WTC11 (cell line): ENCODE measurements around the gene MACROD2. TPM values are rescaled to one million over a fixed set of nuclear protein-coding genes. Genes with fewer than 3 reads are reported as not detected.

Source experiments
- ATAC-seq: fragments of 200-7000 bp; cut with Tn5 transposase; 2 replicates; pipeline ENCODE4 v1.10.0; 2021; ENCODE audit warnings: mild to moderate bottlenecking, moderate library complexity
- CTCF ChIA-PET: fragments of 300-600 bp; sonication (Branson Sonifier 250); formaldehyde crosslinking; loops from one replicate; lab custom pipeline; 2021; ENCODE audit warnings: antibody characterized with exemption; lab: Charles Lee
- POLR2A ChIA-PET: fragments of 350-600 bp; sonication (Branson Sonifier 250); formaldehyde crosslinking; loops from one replicate; lab custom pipeline; 2021; ENCODE audit warnings: antibody characterized with exemption; lab: Charles Lee
- DNase-seq: peaks from one replicate; pipeline ENCODE4 v3.0.0; 2021; ENCODE audit warnings: low spot score
- H3K27ac Mint-ChIP-seq: 2 replicates; pipeline ENCODE4 v1.8.0; 2021; ENCODE audit warnings: mixed read lengths
- H3K27me3 Mint-ChIP-seq: 2 replicates; pipeline ENCODE4 v1.8.0; 2021; ENCODE audit warnings: low read depth, mild to moderate bottlenecking, moderate library complexity, mixed read lengths
- H3K36me3 Mint-ChIP-seq: 2 replicates; pipeline ENCODE4 v1.8.0; 2021; ENCODE audit warnings: mixed read lengths
- H3K4me1 Mint-ChIP-seq: 2 replicates; pipeline ENCODE4 v1.8.0; 2022; ENCODE audit warnings: mixed read lengths
- H3K4me3 Mint-ChIP-seq: 2 replicates; pipeline ENCODE4 v1.8.0; 2021; ENCODE audit warnings: mild to moderate bottlenecking, moderate library complexity, mixed read lengths
- H3K9me3 Mint-ChIP-seq: 2 replicates; pipeline ENCODE4 v1.8.0; 2021; ENCODE audit warnings: mixed read lengths
- ARID4B ChIP-seq: sonication (generic); formaldehyde crosslinking; IDR thresholded peaks from 2 replicates; pipeline ENCODE4 v1.8.0; 2023; ENCODE audit warnings: missing genetic modification reagents, mild to moderate bottlenecking, borderline replicate concordance
- CREM ChIP-seq: sonication (generic); formaldehyde crosslinking; IDR thresholded peaks from 2 replicates; pipeline ENCODE4 v1.8.1; 2022; ENCODE audit warnings: mild to moderate bottlenecking, missing genetic modification reagents, moderate library complexity
- EMX1 ChIP-seq: fragments of 250-450 bp; sonication (Bioruptor Pico); IDR thresholded peaks from 2 replicates; pipeline ENCODE4 v1.8.0; 2021; ENCODE audit warnings: mild to moderate bottlenecking
- ERG ChIP-seq: fragments of 250-450 bp; sonication (Bioruptor Pico); IDR thresholded peaks from 2 replicates; pipeline ENCODE4 v1.8.0; 2021; ENCODE audit warnings: mild to moderate bottlenecking
- NFE2L1 ChIP-seq: sonication (generic); formaldehyde crosslinking; IDR thresholded peaks from 2 replicates; pipeline ENCODE4 v1.8.1; 2023; ENCODE audit warnings: missing genetic modification reagents
- RORB ChIP-seq: fragments of 250-450 bp; sonication (Bioruptor Pico); IDR thresholded peaks from 2 replicates; pipeline ENCODE4 v1.9.0; 2021; ENCODE audit warnings: mild to moderate bottlenecking
- SMAD3 ChIP-seq: sonication (generic); formaldehyde crosslinking; IDR thresholded peaks from 2 replicates; pipeline ENCODE4 v1.8.0; 2022; ENCODE audit warnings: missing genetic modification reagents, mild to moderate bottlenecking, borderline replicate concordance
- STAT6 ChIP-seq: sonication (generic); formaldehyde crosslinking; conservative IDR thresholded peaks from 2 replicates; pipeline ENCODE4 v1.8.1; 2023; ENCODE audit warnings: mild to moderate bottlenecking, low read depth, missing genetic modification reagents, moderate library complexity
- TCF7 ChIP-seq: sonication (generic); formaldehyde crosslinking; IDR thresholded peaks from 2 replicates; pipeline ENCODE4 v1.8.0; 2022; ENCODE audit warnings: mild to moderate bottlenecking, low read depth, missing genetic modification reagents, moderate library complexity
- TEAD1 ChIP-seq: sonication (generic); formaldehyde crosslinking; IDR thresholded peaks from 2 replicates; pipeline ENCODE4 v1.8.0; 2022; ENCODE audit warnings: mild to moderate bottlenecking, missing genetic modification reagents
- ZNF219 ChIP-seq: sonication (generic); formaldehyde crosslinking; IDR thresholded peaks from 2 replicates; pipeline ENCODE4 v1.8.0; 2023; ENCODE audit warnings: missing genetic modification reagents, mild to moderate bottlenecking, borderline replicate concordance
- ZNF416 ChIP-seq: fragments of 250-450 bp; sonication (Bioruptor Pico); IDR thresholded peaks from 2 replicates; pipeline ENCODE4 v1.9.0; 2021; ENCODE audit warnings: mild to moderate bottlenecking, inconsistent platforms
- ZNF512 ChIP-seq: sonication (generic); formaldehyde crosslinking; IDR thresholded peaks from 2 replicates; pipeline ENCODE4 v1.8.1; 2022; ENCODE audit warnings: missing genetic modification reagents, borderline replicate concordance
- ZNF532 ChIP-seq: fragments of 250-450 bp; sonication (Bioruptor Pico); IDR thresholded peaks from 2 replicates; pipeline ENCODE4 v1.9.0; 2021; ENCODE audit warnings: mild to moderate bottlenecking, borderline replicate concordance
- total RNA-seq: library from RNA; stranded (reverse); gene quantifications from 3 replicates; pipeline ENCODE4 v1.2.3, GENCODE V29; 2021

MACROD2 gene
- total RNA-seq, 1 experiment from 2014 or later, result 4.1 TPM

- TF ChIP-seq STAT6 (CRISPR knock-in tag) (no peak), ZNF219 (CRISPR knock-in tag) (no peak), ARID4B (no peak), ERG (CRISPR knock-in tag) (no peak), ZNF532 (CRISPR knock-in tag) (no peak), ZNF416 (CRISPR knock-in tag) (no peak)
Observed at GRCh38 chr20:15318682-15319081, 1323.4 kb downstream of the MACROD2 start (continued).

- POLR2A ChIA-PET, result no interaction called here
- DNase-seq, result no peak
- H3K36me3 Mint-ChIP-seq, result no peaks in the 10 kb centered on the region
- no peak for TF ChIP-seq RORB
- no peak for TF ChIP-seq NFE2L1 (CRISPR knock-in tag)
- no peak for TF ChIP-seq TEAD1
- no peak overlapping the region for H3K27ac Mint-ChIP-seq
- peaks cover 10% of the 10 kb centered on the region for H3K4me1 Mint-ChIP-seq
- no peaks in the 10 kb centered on the region; the same call in 1 of the 2 replicates for H3K27me3 Mint-ChIP-seq
- peaks cover 9% of the 10 kb centered on the region for H3K9me3 Mint-ChIP-seq
- no peak for ATAC-seq
- CTCF ChIA-PET, result no interaction called here
- H3K4me3 Mint-ChIP-seq, result no peak overlapping the region
Observed at GRCh38 chr20:15319439-15319838, 1324.1 kb downstream of the MACROD2 start.

- no peak for ATAC-seq
- TF ChIP-seq TCF7 (CRISPR knock-in tag) (no peak), EMX1 (no peak), SMAD3 (CRISPR knock-in tag) (no peak), ARID4B (no peak), ZNF512 (CRISPR knock-in tag) (no peak), CREM (CRISPR knock-in tag) (no peak)
Observed at GRCh38 chr20:15320941-15321340, 1325.6 kb downstream of the MACROD2 start.

More at GRCh38 chr20:15320941-15321340, 1325.6 kb downstream of the MACROD2 start:
- Mint-ChIP-seq H3K36me3 (no peaks in the 10 kb centered on the region), H3K4me3 (no peak overlapping the region), H3K4me1 (peaks cover 7% of the 10 kb centered on the region), H3K27me3 (no peaks in the 10 kb centered on the region), H3K9me3 (peaks cover 9% of the 10 kb centered on the region), H3K27ac (no peak overlapping the region)
- ChIA-PET CTCF (no interaction called here), POLR2A (no interaction called here)
- no peak for DNase-seq
